ENCODE measurements around the gene VRK2.
"Not testable (repeated sequence)": the region's sequence is repeated elsewhere in the genome, so short reads cannot be mapped to it uniquely, and the experiment has no call there.

The VRK2 gene

GRCh38 chr2:58054264-58054663, 7.7 kb downstream of the VRK2 start:
- no peak for DNase-seq (ENCODE audit: low read depth, low spot score)

GRCh38 chr2:58055033-58055786, 8.6 kb downstream of the VRK2 start:
- no peak for DNase-seq (ENCODE audit: low read depth, low spot score)

- no peak for DNase-seq (ENCODE audit: low read depth, low spot score)
These were observed 9.7 kb downstream of the VRK2 start for GRCh38 chr2:58056192-58056916.

GRCh38 chr2:58057707-58058530, 11.3 kb downstream of the VRK2 start:
- DNase-seq (ENCODE audit: low read depth, low spot score) = no peak

DNA sequence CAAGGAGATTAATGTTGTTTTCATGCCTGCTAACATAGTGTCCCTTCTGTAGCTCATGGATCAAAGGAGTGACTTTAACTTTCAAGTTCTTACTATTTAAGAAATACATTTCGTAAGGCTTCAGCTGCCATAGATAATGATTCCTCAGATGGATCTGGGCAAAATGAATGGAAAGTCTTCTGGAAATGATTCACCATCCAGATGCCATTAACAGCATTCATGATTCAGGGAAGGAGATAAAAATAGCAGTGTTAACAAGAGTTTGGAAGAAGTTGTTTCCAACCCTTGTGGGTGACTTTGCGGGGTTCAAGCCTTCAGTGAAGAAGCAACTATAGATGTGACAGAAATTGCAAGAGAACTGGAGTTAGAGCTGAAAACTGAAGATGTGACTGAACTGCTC, 17.0 kb downstream of the VRK2 start:
- no peak for DNase-seq (ENCODE audit: low read depth, low spot score)

- DNase-seq (ENCODE audit: low read depth, low spot score) = no peak
These were observed 17.5 kb downstream of the VRK2 start for GRCh38 chr2:58064086-58064485.

- DNase-seq (ENCODE audit: low read depth, low spot score) = no peak
These were observed 18.6 kb downstream of the VRK2 start for GRCh38 chr2:58065248-58065647.

DNA sequence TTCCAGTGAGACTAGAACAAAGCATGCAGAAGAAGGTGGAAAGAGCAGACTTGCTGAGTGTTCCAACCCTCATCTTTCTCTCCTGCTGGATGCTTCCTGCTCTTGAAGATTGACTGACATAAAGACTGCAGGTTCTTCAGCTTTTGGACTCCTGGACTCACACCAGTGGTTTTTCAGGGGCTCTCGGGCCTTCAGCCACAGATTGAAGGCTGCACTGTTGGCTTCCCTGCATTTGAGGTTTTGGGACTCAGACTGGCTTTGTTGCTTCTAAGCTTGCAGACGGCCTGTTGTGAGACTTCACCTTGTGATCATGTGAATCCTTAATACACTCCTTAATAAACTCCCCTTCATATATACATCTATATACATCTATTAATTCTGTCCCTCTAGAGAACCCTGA, 20.4 kb downstream of the VRK2 start:
- no peak for DNase-seq (ENCODE audit: low read depth, low spot score)

- no peak for DNase-seq (ENCODE audit: low read depth, low spot score)
These were observed 24.2 kb downstream of the VRK2 start for GRCh38 chr2:58070765-58071164.

DNA sequence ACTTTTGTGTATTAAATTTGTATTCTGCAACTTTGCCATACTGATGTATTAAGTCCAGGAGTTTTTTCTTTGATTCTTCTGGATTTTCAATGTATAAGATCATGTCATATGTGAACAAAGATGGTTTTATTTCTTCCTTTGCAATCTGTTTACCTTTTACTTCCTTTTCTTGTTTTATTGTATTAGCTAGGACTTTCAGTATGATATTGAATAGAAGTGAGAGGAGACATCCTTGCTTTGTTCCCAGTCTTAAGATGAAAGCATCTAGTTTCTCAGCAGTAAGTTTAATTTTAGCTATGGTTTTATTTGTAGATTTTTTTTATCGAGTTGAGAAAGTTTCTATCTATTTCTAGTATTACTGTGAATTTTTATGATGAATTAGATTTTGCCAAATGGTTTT, 25.5 kb downstream of the VRK2 start:
- DNase-seq (ENCODE audit: low read depth, low spot score) = no peak

GRCh38 chr2:58073008-58073407, 26.4 kb downstream of the VRK2 start:
- DNase-seq (ENCODE audit: low read depth, low spot score) = no peak

DNA sequence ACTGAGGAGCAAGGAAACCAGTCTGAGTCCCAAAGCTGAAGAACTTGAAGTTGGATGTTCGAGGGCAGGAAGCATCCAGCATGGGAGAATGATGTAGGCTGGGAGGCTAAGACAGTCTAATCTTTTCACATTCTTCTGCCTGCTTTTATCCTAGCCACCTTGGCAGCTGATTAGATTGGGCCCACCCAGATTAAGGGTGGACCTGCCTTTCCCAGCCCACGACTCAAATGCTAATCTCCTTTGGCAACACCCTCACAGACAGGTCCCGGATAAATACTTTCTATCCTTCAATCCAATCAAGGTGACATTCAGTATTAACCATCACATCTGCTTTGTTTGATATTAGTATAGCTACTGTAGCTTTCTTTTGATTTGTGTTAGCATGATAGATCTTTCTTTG, 27.1 kb downstream of the VRK2 start:
- DNase-seq (ENCODE audit: low read depth, low spot score) = no peak

DNA sequence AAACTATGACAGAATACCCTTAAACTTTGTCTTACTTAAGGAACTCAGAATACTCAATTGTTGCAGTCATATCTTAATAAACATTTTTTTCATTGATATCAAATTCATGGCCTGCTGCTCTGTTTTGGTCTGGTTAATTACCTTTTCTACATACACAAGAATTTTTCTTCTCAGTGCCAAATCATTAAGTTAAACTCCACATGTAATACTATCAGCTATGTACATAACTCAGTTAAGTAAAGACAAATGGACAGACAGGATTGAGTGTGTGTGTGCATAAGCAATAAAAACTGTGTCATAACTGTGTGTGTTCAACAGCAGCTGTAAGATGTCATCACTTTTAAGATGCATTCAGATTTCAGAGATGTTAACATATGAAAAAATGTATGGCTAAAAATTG, 34.4 kb downstream of the VRK2 start:
- DNase-seq (ENCODE audit: low read depth, low spot score) = no peak

GRCh38 chr2:58089081-58089480, 42.5 kb downstream of the VRK2 start:
- DNase-seq (ENCODE audit: low read depth, low spot score) = no peak

DNA sequence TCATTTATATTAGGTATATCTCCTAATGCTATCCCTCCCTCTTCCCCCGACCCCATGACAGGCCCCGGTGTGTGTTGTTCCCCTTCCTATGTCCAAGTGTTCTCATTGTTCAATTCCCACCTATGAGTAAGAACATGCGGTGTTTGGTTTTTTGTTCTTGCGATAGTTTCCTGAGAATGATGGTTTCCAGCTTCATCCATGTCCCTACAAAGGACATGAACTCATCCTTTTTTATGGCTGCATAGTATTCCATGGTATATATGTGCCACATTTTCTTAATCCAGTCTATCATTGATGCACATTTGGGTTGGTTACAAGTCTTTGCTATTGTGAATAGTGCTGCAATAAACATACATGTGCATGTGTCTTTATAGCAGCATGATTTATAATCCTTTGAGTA, 46.2 kb downstream of the VRK2 start:
- DNase-seq (ENCODE audit: low read depth, low spot score) = not testable (repeated sequence)

DNA sequence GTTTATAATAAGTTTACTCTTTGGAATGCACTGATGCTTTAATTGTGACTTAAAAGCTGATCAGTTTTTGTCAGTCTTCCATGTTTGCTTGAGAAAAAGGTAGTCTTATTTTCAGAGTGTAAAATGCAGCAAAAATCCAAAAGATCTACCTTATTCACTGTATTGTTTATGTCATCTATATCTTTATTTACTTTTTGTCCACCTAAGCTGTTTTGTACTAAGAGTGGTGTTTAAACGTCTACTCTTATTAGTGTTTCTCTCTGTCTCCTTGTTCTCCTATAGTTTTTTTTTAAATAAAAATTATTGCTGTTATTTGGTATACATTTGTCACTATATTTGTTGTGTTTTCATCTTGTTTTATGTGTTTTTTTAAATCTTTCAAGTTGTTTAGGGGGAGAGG, 50.4 kb downstream of the VRK2 start:
- no peak for DNase-seq (ENCODE audit: low read depth, low spot score)

DNA sequence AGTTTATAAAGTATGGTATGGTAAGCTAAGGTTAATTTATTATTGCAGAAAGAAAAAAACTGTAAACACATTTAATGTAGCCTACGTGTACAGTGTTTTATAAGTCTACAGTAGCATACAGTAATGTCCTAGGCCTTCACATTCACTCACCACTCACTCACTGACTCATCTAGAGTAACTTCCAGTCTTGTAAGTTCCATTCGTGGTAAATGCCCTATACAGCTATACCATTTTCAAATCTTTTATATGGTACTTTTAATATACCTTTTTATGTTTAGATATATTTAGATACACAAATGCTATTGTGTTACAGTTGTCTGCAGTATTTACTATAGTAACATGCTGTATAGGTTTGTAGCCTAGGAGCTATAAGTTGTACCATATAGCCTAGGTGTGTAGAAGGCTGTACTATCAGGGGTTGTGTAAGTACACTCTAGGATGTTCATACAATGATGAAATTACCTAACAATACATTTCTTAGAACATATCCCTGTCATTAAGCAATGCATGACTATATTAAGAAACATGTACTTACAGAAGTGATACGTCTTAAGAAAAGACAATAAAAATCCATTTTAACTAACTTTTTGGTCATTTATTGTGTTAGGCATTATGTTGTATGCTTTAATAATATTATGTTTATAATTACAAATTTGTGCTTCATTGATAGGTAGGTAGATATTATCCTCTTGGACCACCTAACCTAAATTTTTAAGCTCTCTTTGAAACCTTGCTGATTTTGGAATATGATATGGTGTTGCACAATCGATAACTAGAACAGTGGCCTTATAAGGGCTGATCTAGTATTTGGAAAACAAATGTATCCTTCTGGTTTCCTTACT, 51.9 kb downstream of the VRK2 start:
- no peak for DNase-seq (ENCODE audit: low read depth, low spot score)

GRCh38 chr2:58099096-58099769, 52.6 kb downstream of the VRK2 start:
- no peak for DNase-seq (ENCODE audit: low read depth, low spot score)

DNA sequence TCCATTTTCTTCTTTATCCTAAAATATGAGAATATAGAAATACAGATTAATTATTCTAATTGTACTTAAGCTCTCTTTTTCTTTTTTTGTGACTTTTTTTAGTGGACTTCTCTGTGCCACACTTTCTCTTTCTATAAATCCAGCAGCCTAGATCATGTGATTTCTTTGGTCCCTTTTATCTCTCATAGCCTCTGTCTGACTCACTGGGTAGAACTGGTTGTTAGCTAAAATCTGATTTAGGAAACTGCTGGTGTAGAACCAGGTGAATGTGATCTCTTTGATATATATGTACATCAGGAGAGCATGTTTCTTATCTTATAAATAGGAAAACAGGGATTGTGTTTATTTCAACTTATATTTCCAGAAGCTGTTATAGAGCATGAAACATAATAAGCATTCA, 54.9 kb downstream of the VRK2 start:
- no peak for DNase-seq (ENCODE audit: low read depth, low spot score)

GRCh38 chr2:58106896-58107295, 60.3 kb downstream of the VRK2 start:
- no peak for DNase-seq (ENCODE audit: low read depth, low spot score)

All from ELF-1 (cell line).